Chondrocyte (in vitro differentiated cells): Measurements from ENCODE around the gene CENPC. TPM values are rescaled to one million over a fixed set of nuclear protein-coding genes. Genes with fewer than 3 reads are reported as not detected.

Experiments
- DNase-seq: peaks from one replicate; pipeline ENCODE4 v3.0.0; 2021; ENCODE audit warnings: mixed read lengths, low spot score
- H3K27ac Mint-ChIP-seq: one replicate; pipeline ENCODE4 v1.8.0; 2021; ENCODE audit warnings: mild to moderate bottlenecking, moderate library complexity, mixed read lengths; ENCODE audit not compliant: unreplicated experiment
- H3K27me3 Mint-ChIP-seq: 2 replicates; pipeline ENCODE4 v1.8.0; 2021; ENCODE audit warnings: low read depth, mixed read lengths
- H3K36me3 Mint-ChIP-seq: 2 replicates; pipeline ENCODE4 v1.8.0; 2021; ENCODE audit warnings: low read depth, mixed read lengths
- H3K4me1 Mint-ChIP-seq: 2 replicates; pipeline ENCODE4 v1.8.0; 2021; ENCODE audit warnings: low read depth, mild to moderate bottlenecking, mixed read lengths
- H3K4me3 Mint-ChIP-seq: one replicate; pipeline ENCODE4 v1.8.0; 2021; ENCODE audit warnings: mild to moderate bottlenecking, moderate library complexity, mixed read lengths; ENCODE audit not compliant: unreplicated experiment
- H3K9me3 Mint-ChIP-seq: 2 replicates; pipeline ENCODE4 v1.8.0; 2021; ENCODE audit warnings: low read depth, mixed read lengths
- CTCF ChIP-seq: fragments of 200-600 bp; sonication (generic); IDR thresholded peaks from 2 replicates; pipeline ENCODE4 v1.5.0; 2021; ENCODE audit warnings: antibody characterized with exemption, mild to moderate bottlenecking, moderate library complexity
- total RNA-seq: library from RNA; stranded (reverse); gene quantifications from 3 replicates; pipeline ENCODE4 v1.2.1, GENCODE V29; 2021

Gene CENPC
- total RNA-seq, 1 donor from 2014 or later, result 9.7 TPM

GRCh38 chr4:67581913-67582312 is 36.6 kb upstream of the CENPC start:
- H3K9me3 Mint-ChIP-seq, result no peaks in the 10 kb centered on the region
- H3K36me3 Mint-ChIP-seq, result no peaks in the 10 kb centered on the region
- no peak overlapping the region for H3K4me3 Mint-ChIP-seq
- H3K4me1 Mint-ChIP-seq, result no peaks in the 10 kb centered on the region
- no peak for TF ChIP-seq CTCF
- H3K27me3 Mint-ChIP-seq, result peaks cover 9% of the 10 kb centered on the region
- DNase-seq, result no peak
- H3K27ac Mint-ChIP-seq, result no peak overlapping the region

GRCh38 chr4:67581208-67581857 is 36.0 kb upstream of the CENPC start:
- DNase-seq, result no peak
- Mint-ChIP-seq H3K4me1 (no peaks in the 10 kb centered on the region), H3K4me3 (no peak overlapping the region), H3K9me3 (no peaks in the 10 kb centered on the region), H3K27me3 (peaks cover 8% of the 10 kb centered on the region), H3K27ac (no peak overlapping the region), H3K36me3 (no peaks in the 10 kb centered on the region)
- TF ChIP-seq CTCF, result no peak

- no peaks in the 10 kb centered on the region for H3K36me3 Mint-ChIP-seq
- DNase-seq, result no peak
- no peaks in the 10 kb centered on the region for H3K4me1 Mint-ChIP-seq
- no peak overlapping the region for H3K4me3 Mint-ChIP-seq
- no peaks in the 10 kb centered on the region for H3K9me3 Mint-ChIP-seq
- no peak for TF ChIP-seq CTCF
- H3K27me3 Mint-ChIP-seq, result peaks cover 3% of the 10 kb centered on the region
- no peak overlapping the region for H3K27ac Mint-ChIP-seq
These were observed 35.3 kb upstream of the CENPC start for GRCh38 chr4:67580577-67580976.

GRCh38 chr4:67576538-67576937 is 31.2 kb upstream of the CENPC start:
- DNase-seq, result no peak
- no peak overlapping the region for H3K4me3 Mint-ChIP-seq
- no peaks in the 10 kb centered on the region for H3K9me3 Mint-ChIP-seq
- no peak overlapping the region for H3K27ac Mint-ChIP-seq
- TF ChIP-seq CTCF, result no peak
- H3K27me3 Mint-ChIP-seq, result no peaks in the 10 kb centered on the region
- H3K36me3 Mint-ChIP-seq, result no peaks in the 10 kb centered on the region
- no peaks in the 10 kb centered on the region for H3K4me1 Mint-ChIP-seq

GRCh38 chr4:67576059-67576466 is 30.8 kb upstream of the CENPC start:
- H3K4me1 Mint-ChIP-seq, result no peaks in the 10 kb centered on the region
- no peak overlapping the region for H3K27ac Mint-ChIP-seq
- no peaks in the 10 kb centered on the region for H3K9me3 Mint-ChIP-seq
- no peaks in the 10 kb centered on the region for H3K27me3 Mint-ChIP-seq
- DNase-seq, result no peak
- TF ChIP-seq CTCF, result no peak
- H3K4me3 Mint-ChIP-seq, result no peak overlapping the region
- no peaks in the 10 kb centered on the region for H3K36me3 Mint-ChIP-seq
